HepG2 (cell line): Measurements from ENCODE around the gene CLCN4. TPM values are rescaled to one million over a fixed set of nuclear protein-coding genes. Genes with fewer than 3 reads are reported as not detected.

Experiments used
- ATAC-seq: fragments of 200-7000 bp; cut with Tn5 transposase; 3 replicates; pipeline ENCODE4 v1.9.1; 2020; ENCODE audit warnings: mild to moderate bottlenecking, moderate library complexity
- BruUV-seq: library from RNA; stranded (reverse); fragments of 400-500 nt; replicated peaks from 2 replicates; lab custom pipeline; 2021; lab: Mats Ljungman, UMichigan
- CTCF ChIA-PET: fragments of 300-600 bp; formaldehyde crosslinking; extraction: SDS; loops from one replicate; lab custom pipeline; 2021; ENCODE audit warnings: low total read pairs, inconsistent platforms, low intra/inter-chr PET ratio; lab: Yijun Ruan, JAX
- POLR2A ChIA-PET: fragments of 350-600 bp; sonication (Branson Sonifier 250); formaldehyde crosslinking; loops from one replicate; lab custom pipeline; 2020; ENCODE audit warnings: antibody characterized with exemption, inconsistent platforms; lab: Yijun Ruan, JAX
- DNase-seq: peaks from one replicate; pipeline ENCODE4 v3.0.0-alpha.2; 2015; ENCODE audit warnings: low spot score
- FAIRE-seq: peaks from 3 replicates; lab custom pipeline; 2011; peaks lifted over from hg19 to GRCh38; lab: Jason Lieb, UNC
- H2AFZ ChIP-seq: one replicate; pipeline ENCODE4 v1.6.1; 2011; ENCODE audit warnings: low read length, inconsistent platforms
- H3K27ac ChIP-seq: fragments of 300-600 bp; 3 replicates; pipeline ENCODE4 v1.8.0; 2011; ENCODE audit warnings: mixed run types, mild to moderate bottlenecking, mixed read lengths, low read length, inconsistent platforms; ENCODE audit not compliant: insufficient read depth; ENCODE audit errors: extremely low read length
- H3K27me3 ChIP-seq, 2 experiments: fragments of 200-600 bp in 1 of 2; 2 replicates in 1 of 2; 3 replicates in 1 of 2; pipeline versions ENCODE4 v1.6.0 to v1.8.0; 2011; ENCODE audit warnings: low read length in 2 of 2, mild to moderate bottlenecking in 2 of 2, moderate library complexity in 2 of 2, inconsistent platforms in 1 of 2; ENCODE audit not compliant: insufficient read depth in 2 of 2, control insufficient read depth in 1 of 2
- H3K36me3 ChIP-seq, 2 experiments: fragments of 200-600 bp in 1 of 2; replicated peaks in 1 of 2; 2 replicates in 1 of 2; 3 replicates in 1 of 2; pipeline versions ENCODE4 v1.5.1 to v1.8.0; 2011; ENCODE audit warnings: low read length in 2 of 2, inconsistent platforms in 1 of 2; ENCODE audit not compliant: insufficient read depth in 2 of 2, control insufficient read depth in 1 of 2
- H3K4me1 ChIP-seq: 2 replicates; pipeline ENCODE4 v1.5.1; 2012; ENCODE audit warnings: low read length, inconsistent platforms; ENCODE audit not compliant: insufficient read depth
- H3K4me2 ChIP-seq: 2 replicates; pipeline ENCODE4 v1.6.0; 2011; ENCODE audit warnings: low read depth, low read length, inconsistent platforms
- H3K4me3 ChIP-seq, 3 experiments: fragments of 200-600 bp in 1 of 3; sonication (generic), shearing (Covaris generic) in 1 of 3; replicated peaks in 1 of 3; 2 replicates each; pipeline ENCODE4 v1.5.1; 2011 to 2016; ENCODE audit warnings: low read length in 3 of 3, inconsistent platforms in 2 of 3, low read depth in 2 of 3, mild to moderate bottlenecking in 2 of 3, control low read depth in 1 of 3, mixed read lengths in 1 of 3; ENCODE audit not compliant: insufficient read depth in 1 of 3
- H3K79me2 ChIP-seq: one replicate; pipeline ENCODE4 v1.6.1; 2011; ENCODE audit warnings: low read length, inconsistent platforms; ENCODE audit not compliant: insufficient read depth
- H3K9ac ChIP-seq: 2 replicates; pipeline ENCODE4 v1.6.0; 2011; ENCODE audit warnings: mild to moderate bottlenecking, low read depth, low read length, inconsistent platforms; ENCODE audit not compliant: insufficient read depth
- H3K9me3 ChIP-seq: 2 replicates; pipeline ENCODE4 v1.5.1; 2012; ENCODE audit warnings: mild to moderate bottlenecking, low read length
- H4K20me1 ChIP-seq: 2 replicates; pipeline ENCODE4 v1.6.0; 2011; ENCODE audit warnings: inconsistent platforms, mild to moderate bottlenecking, low read length, moderate library complexity; ENCODE audit not compliant: insufficient read depth
- DPF2 ChIP-seq: sonication (generic); formaldehyde crosslinking; IDR thresholded peaks from 2 replicates; pipeline ENCODE4 v1.4.0; 2020; ENCODE audit warnings: mild to moderate bottlenecking, low read depth, missing genetic modification reagents, borderline replicate concordance
- ZNF207 ChIP-seq: fragments of 450-650 bp; IDR thresholded peaks from 2 replicates; pipeline ENCODE4 v1.6.1; 2016; ENCODE audit warnings: antibody characterized with exemption, borderline replicate concordance
- ZNF7 ChIP-seq: IDR thresholded peaks from 2 replicates; pipeline ENCODE4 v1.6.1; 2016; ENCODE audit warnings: missing biosample characterization, missing genetic modification reagents
- ZNF788 ChIP-seq: sonication (generic); formaldehyde crosslinking; IDR thresholded peaks from 2 replicates; pipeline ENCODE4 v1.5.0; 2020; ENCODE audit warnings: mild to moderate bottlenecking, missing genetic modification reagents, borderline replicate concordance
- ZNF800 ChIP-seq: sonication (generic); formaldehyde crosslinking; IDR thresholded peaks from 2 replicates; pipeline ENCODE4 v1.4.0; 2020; ENCODE audit warnings: missing genetic modification reagents
- WGBS: methylation state at CpG from one replicate; pipeline ENCODE4 v1.1.6; 2017; ENCODE audit warnings: low lambda C conversion rate; 5-methylcytosine and 5-hydroxymethylcytosine counted together
- in situ Hi-C: cut with HindIII; loops from 2 replicates; pipeline ENCODE4 v1.10.0; 2017; ENCODE audit warnings: low pct_unique_long_range_greater_than_20kb; ENCODE audit not compliant: extremely low pct_ligation_motif_present
- intact Hi-C: fragments of 100-400 bp; cut with micrococcal nuclease; formaldehyde crosslinking; loops from one replicate; pipeline ENCODE4 v1.10.0; 2022; ENCODE audit not compliant: unreplicated experiment
- polyA plus RNA-seq, 8 experiments: library from polyadenylated mRNA; depleted of rRNA in 3 of 8; stranded (reverse) in 7 of 8; unstranded in 1 of 8; fragments of >200 nt; fragmentation: Illumina TruSeq in 4 of 8; extraction: Trizol in 4 of 8; gene quantifications; 2 replicates each; pipeline versions ENCODE4 v1.2.1 to v1.2.3, GENCODE V29; 2011 to 2016; ENCODE audit warnings: low read depth in 4 of 8, missing spikeins in 1 of 8, mixed read lengths in 1 of 8; ENCODE audit not compliant: insufficient read depth in 1 of 8
- total RNA-seq, 5 experiments: library from RNA; depleted of rRNA; stranded (reverse); fragments of >200 nt; fragmentation: Illumina TruSeq; extraction: Trizol; gene quantifications; 2 replicates each; pipeline ENCODE4 v1.2.3, GENCODE V29; 2016; ENCODE audit warnings: low read depth in 1 of 5

Gene CLCN4
- total and polyA plus RNA-seq, 2 of the 13 experiments (the other 11 are each of a cell fraction or from before 2014, with no cell fraction given), result 1.8 to 2.5 TPM

GRCh38 chrX:10110984-10111363 is 45.8 kb upstream of the CLCN4 start (continued):
- TF ChIP-seq ZNF800 (no peak), DPF2 (CRISPR knock-in tag) (no peak)

GRCh38 chrX:10111364-10112148 is 45.2 kb upstream of the CLCN4 start:
- no peak for TF ChIP-seq ZNF788 (CRISPR knock-in tag)
- TF ChIP-seq ZNF7, result peak; percentile 92
- TF ChIP-seq ZNF207, result no peak
- no TSS peak for BruUV-seq
- Histone ChIP-seq H3K4me1 (0 out of 2 replicates have a peak, but pooled peaks cover 14% of the 10 kb centered on the region), H3K9me3 (no peaks in the 10 kb centered on the region), H4K20me1 (no peaks in the 10 kb centered on the region), H2AFZ (no peak overlapping the region), H3K27me3 (no peaks in the 10 kb centered on the region), H3K27ac (no peak overlapping the region), H3K9ac (no peak overlapping the region), H3K36me3 (no peaks in the 10 kb centered on the region), H3K4me3 (no peak overlapping the region), H3K4me2 (no peak overlapping the region), H3K79me2 (no peaks in the 10 kb centered on the region)
- 6% methylated on average over 3 of the region's 26 CpGs for WGBS
- in situ Hi-C loops (loop anchor here (5.0 kb wide), 1 partner anchor 114 kb away; no protein-coding TSS in a partner anchor), intact Hi-C loops (no loop called here)
- CTCF ChIA-PET, result no interaction called here
- peak; percentile 56 for FAIRE-seq
- POLR2A ChIA-PET, result no interaction called here
- peak; percentile 32 for DNase-seq
- ATAC-seq, result peak; percentile 60
